GM18526 (cell line): ENCODE measurements around the gene BCL2.
A peak's percentile ranks its signal among the peaks of the same experiment; 100 is the strongest.

ENCODE experiments used
- POLR2A ChIP-seq: IDR thresholded peaks from 3 replicates; pipeline ENCODE4 v1.6.1; 2011; ENCODE audit not compliant: insufficient read length; ENCODE audit errors: extremely low read depth

BCL2 gene

DNA sequence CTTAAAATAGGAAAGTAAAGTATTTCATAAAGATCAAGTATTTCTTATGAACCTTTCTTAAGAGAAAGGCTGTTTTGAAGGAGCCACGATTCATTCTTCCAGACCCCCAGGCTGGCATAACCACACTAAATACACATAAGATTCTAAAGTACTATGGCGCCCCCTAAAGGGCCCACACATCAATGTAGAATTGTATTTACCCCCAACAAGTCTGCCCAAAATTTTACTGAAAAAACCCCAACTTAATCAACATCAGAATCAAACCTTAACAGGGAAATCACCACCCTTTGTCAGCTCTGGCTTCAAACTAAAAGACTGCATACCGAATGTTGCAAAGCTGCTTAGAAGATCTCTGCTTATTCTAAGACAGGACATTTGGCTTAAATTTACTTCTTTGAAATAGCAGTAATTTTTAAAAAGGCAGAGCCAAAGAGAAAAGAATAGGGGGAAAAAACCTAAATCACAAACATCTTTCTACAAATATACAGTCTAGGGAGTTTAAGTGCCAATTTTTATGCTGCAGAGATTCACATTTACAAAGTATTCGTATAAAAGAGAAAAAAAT is 20.4 kb upstream of the BCL2 start:
- TF ChIP-seq POLR2A = no peak

DNA sequence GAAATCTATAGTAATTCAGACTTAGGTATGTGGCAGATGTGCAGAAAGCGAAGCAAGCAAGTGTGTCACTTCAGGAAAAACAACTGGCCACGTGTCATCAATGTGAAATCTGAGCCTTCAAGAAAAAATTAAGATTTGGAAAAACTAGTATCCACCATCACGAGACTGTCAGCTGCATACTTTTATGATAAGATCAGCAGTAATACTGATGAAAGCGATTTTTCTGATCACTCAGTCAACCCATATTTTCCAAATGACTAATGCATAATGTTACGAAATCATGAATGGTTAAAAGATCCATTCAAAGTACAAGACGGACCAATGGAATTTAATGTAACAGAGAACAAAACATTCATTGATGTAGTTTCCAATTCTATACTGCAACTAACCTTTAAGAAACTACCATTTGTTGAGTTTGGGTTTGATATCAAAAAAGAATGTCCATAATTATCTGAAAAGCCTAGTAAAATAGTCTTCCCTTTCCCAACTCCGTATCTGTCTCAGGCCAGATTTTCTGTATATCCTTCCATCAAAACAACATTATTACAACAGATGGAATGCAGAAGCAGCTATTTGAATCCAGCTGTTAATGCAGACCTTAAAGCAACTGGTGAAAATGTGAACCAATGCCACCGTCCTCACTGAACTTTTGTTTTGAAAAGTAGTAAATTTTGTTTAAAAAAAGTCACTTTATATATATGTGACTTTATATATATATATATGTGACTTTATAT is 17.0 kb upstream of the BCL2 start:
- no peak for TF ChIP-seq POLR2A

DNA sequence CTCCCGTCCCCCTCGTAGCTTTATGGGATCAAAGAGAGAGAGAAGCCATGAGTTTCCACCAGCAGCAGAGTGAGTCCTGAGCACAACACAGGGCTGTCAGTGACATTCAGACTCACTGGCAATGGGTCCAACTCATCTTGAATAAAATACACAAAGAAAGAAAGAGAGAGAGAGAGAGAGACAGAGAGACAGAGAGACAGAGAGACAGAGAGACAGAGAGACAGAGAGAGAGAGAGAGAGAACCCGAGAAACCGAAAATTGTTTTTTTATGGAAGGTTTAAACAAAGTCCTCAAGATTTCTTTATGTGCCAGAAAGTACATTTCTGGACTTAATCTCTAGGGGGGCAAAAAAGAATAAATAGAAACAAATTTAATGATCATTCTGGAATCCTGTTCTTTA is 11.5 kb upstream of the BCL2 start:
- TF ChIP-seq POLR2A = no peak

DNA sequence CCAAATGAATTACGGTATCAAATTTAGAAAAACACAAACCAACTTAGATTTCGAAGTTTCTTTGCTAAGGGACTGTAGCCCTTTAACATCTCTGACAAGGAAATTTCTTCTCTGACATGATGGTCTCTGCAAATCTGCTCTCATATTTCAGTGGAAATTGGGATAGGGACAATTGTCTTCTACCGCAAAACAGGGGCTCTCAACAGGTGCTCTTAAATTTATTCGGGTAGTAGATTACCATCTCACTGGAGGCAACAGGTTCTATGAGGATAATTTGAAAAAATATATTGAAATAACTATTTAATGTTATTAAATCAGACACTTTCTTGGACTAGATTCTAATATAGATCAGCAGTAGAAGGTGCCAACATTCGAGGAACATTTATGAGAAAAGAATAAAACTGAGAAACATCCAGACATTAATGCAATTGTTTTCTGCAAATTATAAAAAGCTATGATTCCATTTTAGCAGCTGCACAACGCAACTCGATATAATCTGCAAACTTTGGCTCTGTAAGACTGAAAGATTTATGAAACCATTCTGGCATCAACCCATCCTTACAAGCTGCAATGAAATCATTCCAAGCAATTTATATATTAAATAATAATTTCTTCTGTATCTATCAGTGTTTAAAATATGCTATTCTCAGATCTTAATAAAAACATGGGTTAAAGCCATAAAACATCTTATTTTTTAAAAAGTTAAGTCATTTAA is 10.0 kb upstream of the BCL2 start:
- no peak for TF ChIP-seq POLR2A

DNA sequence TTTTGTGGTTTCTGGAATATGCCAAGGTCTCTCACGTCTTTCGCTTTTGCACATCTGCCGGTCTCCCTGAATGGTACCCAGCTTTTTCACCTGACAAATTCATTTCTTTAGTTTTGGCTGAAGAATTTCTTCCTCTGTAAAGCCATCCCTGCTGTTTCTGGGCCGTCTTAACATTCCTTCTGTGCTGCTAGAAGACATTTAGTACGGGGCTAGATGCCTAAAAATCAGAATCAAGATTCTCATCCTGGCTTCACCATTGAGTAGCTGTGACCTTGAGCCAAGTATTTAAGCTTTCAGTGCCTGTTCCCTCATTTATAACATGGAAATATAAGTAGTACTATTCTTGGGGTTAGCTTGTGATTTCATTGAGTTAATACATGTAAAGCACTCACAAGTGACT is 6.4 kb upstream of the BCL2 start:
- no peak for TF ChIP-seq POLR2A

DNA sequence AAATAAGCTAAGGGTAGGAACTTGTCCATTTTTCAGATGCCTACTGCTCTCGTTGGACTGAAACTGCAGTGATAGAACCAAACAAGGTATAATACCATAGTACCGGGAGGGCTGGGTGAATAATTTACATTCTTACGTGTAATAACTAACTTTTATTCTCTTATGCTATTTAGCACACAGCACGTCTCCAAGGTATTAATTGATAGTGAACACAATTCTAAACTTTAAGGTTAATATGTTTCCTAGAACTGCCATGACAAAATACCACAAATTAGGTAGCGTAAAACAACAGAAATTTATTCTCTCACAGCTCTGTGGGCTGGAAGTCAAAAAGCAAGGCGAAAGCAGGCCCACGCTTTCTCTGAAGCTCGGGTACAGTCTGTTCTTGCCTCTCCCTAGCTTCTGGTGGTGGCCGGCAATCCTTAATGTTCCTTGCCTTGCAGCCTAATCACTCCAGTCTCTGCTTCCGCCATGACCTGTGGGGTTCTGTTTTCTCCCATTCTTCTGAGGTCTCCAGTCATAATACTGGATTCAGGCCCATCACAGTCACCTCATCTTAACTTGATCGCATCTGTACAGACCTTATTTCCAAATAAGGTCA is 5.6 kb upstream of the BCL2 start:
- no peak for TF ChIP-seq POLR2A

DNA sequence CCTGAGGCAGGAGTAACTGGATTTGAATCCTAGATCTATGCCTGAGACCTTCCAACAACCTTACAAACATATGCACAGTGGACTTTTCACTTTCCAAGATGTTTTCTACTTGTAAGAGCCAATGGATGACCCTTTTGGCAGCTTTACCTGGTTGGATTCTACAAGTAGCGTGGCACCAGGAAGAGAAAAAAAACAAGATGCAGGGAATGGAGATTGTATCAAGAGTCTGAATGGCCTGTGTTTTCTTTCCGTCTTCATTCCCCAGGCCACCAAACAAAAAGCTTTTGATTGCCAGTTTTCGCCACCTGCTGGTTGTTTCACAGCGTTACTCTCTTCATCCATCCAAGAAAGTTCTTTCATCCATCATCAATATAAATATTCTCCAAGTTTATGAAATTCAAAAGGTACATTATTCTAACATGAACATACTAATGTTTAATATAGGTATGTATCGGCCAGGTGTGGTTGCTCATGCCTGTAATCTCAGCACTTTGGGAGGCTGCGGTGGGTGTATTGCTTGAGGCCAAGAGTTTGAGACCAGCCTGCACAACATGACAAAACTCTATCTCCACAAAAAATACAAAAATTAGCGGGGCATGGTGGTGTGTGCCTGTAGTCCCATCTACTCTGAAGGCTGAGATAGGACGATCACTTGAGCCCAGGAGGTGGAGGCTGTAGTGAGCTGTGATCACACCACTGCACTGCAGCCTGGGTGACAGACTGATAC is 3.5 kb upstream of the BCL2 start:
- no peak for TF ChIP-seq POLR2A

DNA sequence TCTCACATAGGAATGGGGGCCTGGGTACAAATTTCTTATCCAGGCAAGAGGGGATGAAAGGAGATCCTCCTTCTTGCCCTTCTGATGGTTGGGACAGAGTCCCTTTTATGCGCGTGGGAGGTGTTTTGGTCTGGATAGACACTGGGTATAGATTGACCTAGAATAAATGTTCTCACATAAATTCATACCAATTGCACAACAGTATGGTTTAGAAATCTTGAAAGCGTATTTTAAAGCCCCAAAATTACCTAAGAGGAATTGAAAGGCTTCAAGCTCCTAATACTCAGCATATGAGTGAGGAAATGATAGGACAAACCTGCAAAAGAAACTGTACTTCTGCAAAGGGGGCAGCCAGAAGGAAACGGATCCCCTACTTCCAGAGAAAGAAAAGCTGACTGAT is 2.6 kb upstream of the BCL2 start:
- no peak for TF ChIP-seq POLR2A

DNA sequence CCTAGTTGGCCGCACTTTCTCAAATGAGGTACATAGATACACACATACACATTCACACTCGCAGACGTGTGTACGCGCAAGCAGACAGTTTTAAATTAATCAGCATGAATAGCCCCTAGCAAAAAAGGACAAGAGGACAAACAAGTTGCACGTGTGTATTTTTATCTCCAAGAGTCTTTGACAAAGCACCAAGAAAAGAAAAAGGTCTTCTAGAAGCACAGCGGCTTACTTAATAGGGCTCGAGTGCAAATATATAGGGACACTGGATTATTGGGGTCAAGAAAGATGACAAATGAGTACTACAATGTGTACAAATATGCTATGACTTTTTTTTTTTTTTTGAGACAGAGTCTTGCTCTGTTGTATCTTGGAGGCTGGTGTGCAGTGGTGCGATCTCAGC is 1.7 kb upstream of the BCL2 start:
- no peak for TF ChIP-seq POLR2A

DNA sequence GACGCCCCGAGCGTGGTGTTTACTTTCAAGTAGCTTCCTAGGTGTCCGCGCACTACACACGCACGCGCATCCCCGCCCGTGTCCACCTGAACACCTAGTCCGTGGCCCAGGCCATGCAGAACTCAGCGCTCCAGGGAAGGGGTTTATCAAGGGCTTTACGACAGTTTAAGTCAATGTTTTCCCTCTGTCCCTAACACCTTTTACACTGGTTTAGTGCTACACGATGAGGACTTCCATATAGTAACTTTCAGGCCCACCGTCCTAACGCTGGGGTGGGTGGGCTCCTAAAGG is 1.4 kb upstream of the BCL2 start:
- no peak for TF ChIP-seq POLR2A

DNA sequence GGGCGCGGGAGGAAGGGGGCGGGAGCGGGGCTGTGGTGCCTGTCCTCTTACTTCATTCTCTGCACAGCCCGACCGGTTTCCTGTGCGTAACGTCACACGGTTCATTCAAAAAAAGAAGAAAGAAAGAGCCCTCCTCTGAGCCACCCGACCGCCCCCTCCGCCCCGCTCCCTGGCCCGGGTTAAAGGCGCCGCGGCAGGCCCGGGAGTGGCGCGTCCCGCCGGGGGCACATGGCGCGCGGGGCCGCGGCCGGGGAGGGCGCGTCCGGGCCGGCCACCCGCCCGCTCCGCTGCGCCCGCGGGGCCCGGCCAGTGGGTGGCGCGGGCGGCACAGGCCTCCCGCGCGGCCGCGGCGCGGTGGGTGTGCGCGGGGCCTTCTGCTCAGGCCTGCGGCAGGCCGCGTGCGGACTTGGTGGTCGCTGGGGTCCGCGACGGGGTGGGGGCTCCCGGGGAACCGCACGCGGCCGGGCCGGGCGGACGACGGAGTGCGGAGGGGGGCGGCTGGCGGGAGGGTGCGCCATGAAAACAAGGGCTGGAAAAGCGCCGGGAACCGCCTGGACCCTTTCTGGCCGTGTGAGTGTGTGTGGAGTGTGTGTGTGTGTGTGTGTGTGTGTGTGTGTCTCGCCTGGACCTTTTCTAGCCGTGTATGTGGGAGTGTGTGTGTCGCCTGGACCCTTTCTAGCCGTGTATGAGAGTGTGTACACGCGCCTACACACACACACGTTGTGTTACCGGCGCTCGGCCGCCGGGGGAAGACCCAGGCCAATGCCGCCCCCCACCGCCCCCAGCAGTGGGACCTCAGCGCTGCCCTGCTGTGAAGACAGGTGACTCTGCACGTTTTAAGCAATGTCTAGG is 780 bp upstream of the BCL2 start:
- TF ChIP-seq POLR2A = peak; percentile 43

DNA sequence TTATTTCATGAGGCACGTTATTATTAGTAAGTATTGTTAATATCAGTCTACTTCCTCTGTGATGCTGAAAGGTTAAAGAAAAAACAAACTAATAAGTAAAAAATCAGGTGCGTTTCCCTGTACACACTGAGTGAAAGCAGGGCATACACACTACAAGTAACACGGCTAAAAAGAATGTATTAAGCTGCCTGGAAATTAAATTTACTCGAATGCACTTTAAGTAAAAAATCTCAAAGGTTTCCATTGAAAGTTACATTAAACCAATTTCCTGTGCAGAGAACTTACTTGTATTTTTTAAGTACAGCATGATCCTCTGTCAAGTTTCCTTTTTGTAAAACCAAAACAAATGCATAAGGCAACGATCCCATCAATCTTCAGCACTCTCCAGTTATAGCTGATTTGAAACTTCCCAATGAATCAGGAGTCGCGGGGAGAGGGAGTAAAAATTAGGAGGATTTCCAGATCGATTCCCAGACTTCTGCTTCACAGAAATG is 633 bp downstream of the BCL2 start:
- no peak for TF ChIP-seq POLR2A

DNA sequence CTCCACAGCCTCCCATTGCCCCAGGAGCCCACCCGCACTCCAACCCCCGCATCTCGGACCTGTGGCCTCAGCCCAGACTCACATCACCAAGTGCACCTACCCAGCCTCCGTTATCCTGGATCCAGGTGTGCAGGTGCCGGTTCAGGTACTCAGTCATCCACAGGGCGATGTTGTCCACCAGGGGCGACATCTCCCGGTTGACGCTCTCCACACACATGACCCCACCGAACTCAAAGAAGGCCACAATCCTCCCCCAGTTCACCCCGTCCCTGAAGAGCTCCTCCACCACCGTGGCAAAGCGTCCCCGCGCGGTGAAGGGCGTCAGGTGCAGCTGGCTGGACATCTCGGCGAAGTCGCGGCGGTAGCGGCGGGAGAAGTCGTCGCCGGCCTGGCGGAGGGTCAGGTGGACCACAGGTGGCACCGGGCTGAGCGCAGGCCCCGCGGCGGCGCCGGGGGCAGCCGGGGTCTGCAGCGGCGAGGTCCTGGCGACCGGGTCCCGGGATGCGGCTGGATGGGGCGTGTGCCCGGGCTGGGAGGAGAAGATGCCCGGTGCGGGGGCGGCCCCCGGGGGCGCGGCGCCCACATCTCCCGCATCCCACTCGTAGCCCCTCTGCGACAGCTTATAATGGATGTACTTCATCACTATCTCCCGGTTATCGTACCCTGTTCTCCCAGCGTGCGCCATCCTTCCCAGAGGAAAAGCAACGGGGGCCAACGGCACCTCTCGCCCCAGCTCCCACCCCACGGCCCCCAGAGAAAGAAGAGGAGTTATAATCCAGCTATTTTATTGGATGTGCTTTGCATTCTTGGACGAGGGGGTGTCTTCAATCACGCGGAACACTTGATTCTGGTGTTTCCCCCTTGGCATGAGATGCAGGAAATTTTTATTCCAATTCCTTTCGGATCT is 1.3 kb downstream of the BCL2 start:
- TF ChIP-seq POLR2A = peak; percentile 58

DNA sequence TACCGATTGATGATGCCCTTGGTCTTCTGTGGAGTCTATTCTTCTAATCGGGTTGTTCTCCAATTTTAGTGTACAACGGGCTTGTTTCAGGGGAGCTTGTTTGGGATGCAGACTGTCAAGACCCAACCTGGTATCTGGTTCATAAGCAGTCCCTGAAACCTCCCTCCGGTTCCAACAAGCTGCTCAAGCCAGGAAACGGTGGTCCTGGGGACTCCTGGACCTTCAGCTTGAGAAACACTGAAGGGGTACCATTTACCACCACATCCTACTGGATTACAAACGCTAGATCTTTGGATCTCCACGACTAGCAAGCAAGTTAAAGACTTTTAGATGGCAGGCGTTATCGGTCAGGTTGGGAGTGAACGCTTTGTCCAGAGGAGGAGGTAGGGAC is 2.0 kb downstream of the BCL2 start:
- no peak for TF ChIP-seq POLR2A
